Stimulated activated naive B cell treated with anti-CD40 and anti-IgM and Interleukin-4, amounts not matched to agents 10 μg/mL and 1 μg/mL and 100 μg/mL, for 72 hours (primary cell): ENCODE measurements around the gene ANKRD17.

Source experiments
- ATAC-seq, 2 donors: fragments of 150-1000 bp; cut with Tn5 transposase; replicated peaks; 2 replicates each; pipeline ENCODE4 v1.10.0; 2021; ENCODE audit warnings: moderate library complexity in 1 of 2
- DNase-seq: peaks from one replicate; pipeline ENCODE4 v3.0.0; 2021
- H3K27ac Mint-ChIP-seq: one replicate; pipeline ENCODE4 v1.8.0; 2022; ENCODE audit warnings: mild to moderate bottlenecking, mixed read lengths
- H3K27me3 Mint-ChIP-seq, 2 donors: one replicate each; pipeline ENCODE4 v1.8.0; 2022; ENCODE audit warnings: mixed read lengths in 2 of 2
- H3K36me3 Mint-ChIP-seq, 2 donors: one replicate each; pipeline ENCODE4 v1.8.0; 2022; ENCODE audit warnings: mixed read lengths in 2 of 2, mild to moderate bottlenecking in 1 of 2
- H3K4me1 Mint-ChIP-seq, 2 donors: one replicate each; pipeline ENCODE4 v1.8.0; 2022; ENCODE audit warnings: mixed read lengths in 2 of 2, mild to moderate bottlenecking in 1 of 2
- H3K4me3 Mint-ChIP-seq, 2 donors: one replicate each; pipeline ENCODE4 v1.8.0; 2022; ENCODE audit warnings: mild to moderate bottlenecking in 2 of 2, mixed read lengths in 2 of 2, moderate library complexity in 1 of 2
- H3K9me3 Mint-ChIP-seq, 2 donors: one replicate each; pipeline ENCODE4 v1.8.0; 2022; ENCODE audit warnings: mixed read lengths in 2 of 2, mild to moderate bottlenecking in 1 of 2

Gene ANKRD17

GRCh38 chr4:73064536-73064935 is 194.1 kb downstream of the ANKRD17 start:
- no peak for DNase-seq
- H3K27ac Mint-ChIP-seq: no peak overlapping the region
- H3K27me3 Mint-ChIP-seq: no peaks in the 10 kb centered on the region
- ATAC-seq: no peak
- peaks cover 6 to 35% of the 10 kb centered on the region in 2 donors for H3K4me1 Mint-ChIP-seq
- H3K9me3 Mint-ChIP-seq: no peaks in the 10 kb centered on the region
- H3K4me3 Mint-ChIP-seq: no peak overlapping the region
- peaks cover 23 to 33% of the 10 kb centered on the region in 2 donors for H3K36me3 Mint-ChIP-seq

- Mint-ChIP-seq H3K27me3 (no peaks in the 10 kb centered on the region), H3K4me3 (no peak overlapping the region), H3K4me1 (peaks cover 5 to 6% of the 10 kb centered on the region in 2 donors), H3K9me3 (no peaks in the 10 kb centered on the region), H3K36me3 (peaks cover 27 to 48% of the 10 kb centered on the region in 2 donors), H3K27ac (no peak overlapping the region)
- DNase-seq: no peak
- ATAC-seq: no peak
These were observed 203.2 kb downstream of the ANKRD17 start for GRCh38 chr4:73055241-73055897.

GRCh38 chr4:73053974-73054480 is 204.6 kb downstream of the ANKRD17 start:
- Mint-ChIP-seq H3K27ac (no peak overlapping the region), H3K4me3 (no peak overlapping the region), H3K4me1 (peaks cover 5 to 6% of the 10 kb centered on the region in 2 donors), H3K27me3 (no peaks in the 10 kb centered on the region), H3K36me3 (peaks cover 23 to 41% of the 10 kb centered on the region in 2 donors), H3K9me3 (no peaks in the 10 kb centered on the region)
- no peak for DNase-seq
- ATAC-seq: no peak

GRCh38 chr4:73053076-73053475 is 205.5 kb downstream of the ANKRD17 start:
- no peaks in the 10 kb centered on the region for H3K27me3 Mint-ChIP-seq
- H3K9me3 Mint-ChIP-seq: no peaks in the 10 kb centered on the region
- DNase-seq (no peak), ATAC-seq (no peak)
- H3K4me3 Mint-ChIP-seq: no peak overlapping the region
- H3K36me3 Mint-ChIP-seq: peaks cover 17 to 31% of the 10 kb centered on the region in 2 donors
- H3K27ac Mint-ChIP-seq: no peak overlapping the region
- H3K4me1 Mint-ChIP-seq: peaks cover 5 to 6% of the 10 kb centered on the region in 2 donors

GRCh38 chr4:73051625-73052024 is 207.0 kb downstream of the ANKRD17 start:
- Mint-ChIP-seq H3K27ac (no peak overlapping the region), H3K27me3 (no peaks in the 10 kb centered on the region), H3K4me1 (peaks cover 5 to 6% of the 10 kb centered on the region in 2 donors), H3K36me3 (peaks cover 16 to 27% of the 10 kb centered on the region in 2 donors), H3K9me3 (no peaks in the 10 kb centered on the region), H3K4me3 (no peak overlapping the region)
- ATAC-seq (no peak), DNase-seq (no peak)

GRCh38 chr4:73045879-73046278 is 212.7 kb downstream of the ANKRD17 start:
- Mint-ChIP-seq H3K36me3 (peaks cover 0 to 3% of the 10 kb centered on the region in 2 donors), H3K27me3 (peaks cover 8 to 9% of the 10 kb centered on the region in 2 donors), H3K4me3 (no peak overlapping the region), H3K9me3 (peaks cover 2 to 3% of the 10 kb centered on the region in 2 donors), H3K4me1 (no peaks in the 10 kb centered on the region), H3K27ac (no peak overlapping the region)
- ATAC-seq: no peak
- DNase-seq: no peak

- Mint-ChIP-seq H3K36me3 (peaks cover 0 to 3% of the 10 kb centered on the region in 2 donors), H3K27me3 (peaks cover 12 to 17% of the 10 kb centered on the region in 2 donors), H3K27ac (no peak overlapping the region), H3K4me3 (no peak overlapping the region), H3K4me1 (no peaks in the 10 kb centered on the region), H3K9me3 (peaks cover 12 to 14% of the 10 kb centered on the region in 2 donors)
- DNase-seq: no peak
- ATAC-seq: no peak
These were observed 221.5 kb downstream of the ANKRD17 start for GRCh38 chr4:73037057-73037456.

GRCh38 chr4:73036123-73036522 is 222.5 kb downstream of the ANKRD17 start:
- no peak overlapping the region for H3K4me3 Mint-ChIP-seq
- H3K9me3 Mint-ChIP-seq: peaks cover 10 to 11% of the 10 kb centered on the region in 2 donors
- no peak overlapping the region for H3K27ac Mint-ChIP-seq

GRCh38 chr4:73034896-73035295 is 223.7 kb downstream of the ANKRD17 start:
- ATAC-seq (no peak), DNase-seq (no peak)
- peaks cover 0 to 3% of the 10 kb centered on the region in 2 donors for H3K36me3 Mint-ChIP-seq
- no peak overlapping the region for H3K4me3 Mint-ChIP-seq
- H3K27me3 Mint-ChIP-seq: peaks cover 4 to 7% of the 10 kb centered on the region in 2 donors
- H3K4me1 Mint-ChIP-seq: no peaks in the 10 kb centered on the region
- H3K9me3 Mint-ChIP-seq: peaks cover 10 to 11% of the 10 kb centered on the region in 2 donors
- H3K27ac Mint-ChIP-seq: no peak overlapping the region

More at GRCh38 chr4:73036123-73036522, 222.5 kb downstream of the ANKRD17 start:
- H3K27me3 Mint-ChIP-seq: peaks cover 6 to 10% of the 10 kb centered on the region in 2 donors
- no peaks in the 10 kb centered on the region for H3K4me1 Mint-ChIP-seq
- DNase-seq (no peak), ATAC-seq (peak in 1 of 2 donors; percentile 31)
- H3K36me3 Mint-ChIP-seq: peaks cover 0 to 3% of the 10 kb centered on the region in 2 donors

- Mint-ChIP-seq H3K9me3 (peaks cover 0 to 2% of the 10 kb centered on the region in 2 donors), H3K27me3 (peaks cover 2 to 4% of the 10 kb centered on the region in 2 donors), H3K4me3 (no peak overlapping the region), H3K36me3 (peaks cover 0 to 3% of the 10 kb centered on the region in 2 donors), H3K27ac (no peak overlapping the region), H3K4me1 (peaks cover 5 to 6% of the 10 kb centered on the region in 2 donors)
- ATAC-seq (no peak), DNase-seq (no peak)
These were observed 230.0 kb downstream of the ANKRD17 start for GRCh38 chr4:73028621-73029020.
